T-helper 1 cell (primary cell): ENCODE data around the gene MAP3K6.
A peak's percentile ranks its signal among the peaks of the same experiment; 100 is the strongest.
"Not testable (repeated sequence)": the region's sequence is repeated elsewhere in the genome, so short reads cannot be mapped to it uniquely, and the experiment has no call there.

Experiments
- DNase-seq, 5 donors: peaks; one replicate each; pipeline ENCODE4 v3.0.0-alpha.2; 2012 to 2020
- total RNA-seq, 4 donors: gene quantifications; one replicate each; lab custom pipeline; 2026; lab: John Stamatoyannopoulos, UW

Gene MAP3K6, protein sequence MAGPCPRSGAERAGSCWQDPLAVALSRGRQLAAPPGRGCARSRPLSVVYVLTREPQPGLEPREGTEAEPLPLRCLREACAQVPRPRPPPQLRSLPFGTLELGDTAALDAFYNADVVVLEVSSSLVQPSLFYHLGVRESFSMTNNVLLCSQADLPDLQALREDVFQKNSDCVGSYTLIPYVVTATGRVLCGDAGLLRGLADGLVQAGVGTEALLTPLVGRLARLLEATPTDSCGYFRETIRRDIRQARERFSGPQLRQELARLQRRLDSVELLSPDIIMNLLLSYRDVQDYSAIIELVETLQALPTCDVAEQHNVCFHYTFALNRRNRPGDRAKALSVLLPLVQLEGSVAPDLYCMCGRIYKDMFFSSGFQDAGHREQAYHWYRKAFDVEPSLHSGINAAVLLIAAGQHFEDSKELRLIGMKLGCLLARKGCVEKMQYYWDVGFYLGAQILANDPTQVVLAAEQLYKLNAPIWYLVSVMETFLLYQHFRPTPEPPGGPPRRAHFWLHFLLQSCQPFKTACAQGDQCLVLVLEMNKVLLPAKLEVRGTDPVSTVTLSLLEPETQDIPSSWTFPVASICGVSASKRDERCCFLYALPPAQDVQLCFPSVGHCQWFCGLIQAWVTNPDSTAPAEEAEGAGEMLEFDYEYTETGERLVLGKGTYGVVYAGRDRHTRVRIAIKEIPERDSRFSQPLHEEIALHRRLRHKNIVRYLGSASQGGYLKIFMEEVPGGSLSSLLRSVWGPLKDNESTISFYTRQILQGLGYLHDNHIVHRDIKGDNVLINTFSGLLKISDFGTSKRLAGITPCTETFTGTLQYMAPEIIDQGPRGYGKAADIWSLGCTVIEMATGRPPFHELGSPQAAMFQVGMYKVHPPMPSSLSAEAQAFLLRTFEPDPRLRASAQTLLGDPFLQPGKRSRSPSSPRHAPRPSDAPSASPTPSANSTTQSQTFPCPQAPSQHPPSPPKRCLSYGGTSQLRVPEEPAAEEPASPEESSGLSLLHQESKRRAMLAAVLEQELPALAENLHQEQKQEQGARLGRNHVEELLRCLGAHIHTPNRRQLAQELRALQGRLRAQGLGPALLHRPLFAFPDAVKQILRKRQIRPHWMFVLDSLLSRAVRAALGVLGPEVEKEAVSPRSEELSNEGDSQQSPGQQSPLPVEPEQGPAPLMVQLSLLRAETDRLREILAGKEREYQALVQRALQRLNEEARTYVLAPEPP (N-terminal part only)
- total RNA-seq: 4.5 to 13.7 (median 7.1) reads per million in 4 donors

DNA sequence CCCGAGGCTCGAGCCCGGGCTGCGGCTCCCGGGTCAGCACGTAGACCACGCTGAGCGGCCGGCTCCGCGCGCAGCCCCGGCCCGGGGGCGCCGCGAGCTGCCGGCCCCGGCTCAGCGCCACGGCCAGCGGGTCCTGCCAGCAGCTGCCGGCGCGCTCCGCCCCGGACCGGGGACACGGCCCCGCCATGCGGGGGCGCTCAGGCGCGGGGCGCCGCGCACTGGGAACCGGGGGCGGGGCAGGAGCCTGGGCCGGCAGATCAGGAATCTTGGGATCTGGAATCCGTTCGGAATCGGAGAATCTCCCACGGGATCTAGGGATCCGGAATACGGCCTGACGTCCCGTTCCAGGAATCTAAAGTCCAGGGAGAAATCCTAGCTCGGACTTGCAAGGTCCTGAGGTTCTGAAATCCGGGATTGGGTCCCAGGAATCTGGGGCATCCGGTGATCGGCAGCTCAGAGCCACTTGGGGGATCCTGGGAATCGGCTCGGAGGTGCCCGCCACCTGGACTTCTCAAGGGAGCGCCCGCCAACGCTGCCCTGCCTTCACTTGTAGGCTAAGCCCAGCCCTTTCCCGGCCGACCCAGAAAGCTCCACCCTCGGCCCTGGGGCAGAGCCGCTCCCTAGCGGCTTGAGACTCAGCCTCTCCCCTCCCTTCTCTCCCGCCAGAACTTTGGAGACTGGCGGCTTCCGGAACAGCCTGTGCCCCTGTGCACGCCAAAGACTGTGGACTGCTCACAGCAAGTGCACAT lies at the start of gene MAP3K6:
TSS of gene MAP3K6 (minus strand) at position 551 of the 749 bp plus-strand sequence. CDS start at position 187, 364 bp downstream.
- peak in 2 of 5 donors; percentile 41 to 57 for DNase-seq

DNA sequence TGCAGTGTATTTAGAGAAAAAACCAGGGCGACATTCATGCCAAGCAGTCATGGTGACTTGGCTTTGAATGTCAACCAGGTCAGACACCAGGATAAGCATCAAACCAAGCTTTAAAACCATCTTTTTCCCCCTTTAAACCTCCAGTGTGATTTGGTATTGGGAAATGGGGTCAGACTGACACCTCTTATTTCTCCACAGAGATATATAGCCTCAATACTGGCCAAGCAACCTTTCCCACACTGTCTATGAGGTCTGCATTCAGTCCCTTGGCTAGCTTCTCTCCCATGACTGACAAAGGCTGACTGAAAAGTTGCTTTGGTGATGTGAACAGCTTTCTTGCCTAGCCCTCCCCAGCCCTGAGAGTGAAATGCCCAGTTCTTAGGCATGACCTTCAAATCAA lies 47.3 kb upstream of the MAP3K6 start:
- no peak for DNase-seq

DNA sequence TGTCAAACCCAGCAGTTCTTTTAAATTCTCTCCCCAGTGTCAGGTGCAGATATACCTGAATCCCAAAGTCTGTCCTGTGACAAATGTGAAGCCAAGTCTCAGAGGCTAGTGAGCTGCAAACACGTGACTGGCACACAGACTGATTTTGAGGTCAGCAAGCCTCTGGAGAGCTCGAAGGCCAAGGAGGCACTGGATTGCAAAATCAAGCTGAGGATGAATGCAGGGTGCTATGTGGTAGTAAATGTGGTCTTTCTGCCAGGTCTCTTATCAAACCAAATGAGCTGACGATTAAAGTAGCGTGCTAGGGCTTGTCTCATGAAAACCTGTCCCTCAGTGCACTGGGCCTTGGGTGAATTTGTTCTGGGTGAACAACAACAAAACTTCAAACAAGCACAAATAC lies 46.2 kb upstream of the MAP3K6 start:
- DNase-seq: no peak

DNA sequence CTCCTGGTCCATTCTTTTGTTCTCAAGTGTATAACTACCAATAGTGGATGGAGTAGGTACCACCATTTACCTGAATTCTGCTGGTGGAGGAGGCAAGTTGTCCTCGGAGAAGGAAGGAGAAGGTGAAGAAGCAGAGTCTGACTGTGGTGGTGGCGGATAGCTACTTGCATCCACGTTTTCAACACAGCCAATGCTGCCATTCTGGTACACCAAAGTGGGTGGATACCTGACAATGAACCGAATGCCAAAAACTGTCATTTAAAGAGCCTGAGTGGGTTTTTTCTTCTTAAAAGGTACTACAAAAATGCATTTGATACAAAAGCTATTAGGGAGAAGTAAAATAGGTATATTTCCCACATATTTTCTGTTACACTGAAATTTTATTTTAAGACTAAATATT lies 45.7 kb upstream of the MAP3K6 start:
- no peak for DNase-seq

DNA sequence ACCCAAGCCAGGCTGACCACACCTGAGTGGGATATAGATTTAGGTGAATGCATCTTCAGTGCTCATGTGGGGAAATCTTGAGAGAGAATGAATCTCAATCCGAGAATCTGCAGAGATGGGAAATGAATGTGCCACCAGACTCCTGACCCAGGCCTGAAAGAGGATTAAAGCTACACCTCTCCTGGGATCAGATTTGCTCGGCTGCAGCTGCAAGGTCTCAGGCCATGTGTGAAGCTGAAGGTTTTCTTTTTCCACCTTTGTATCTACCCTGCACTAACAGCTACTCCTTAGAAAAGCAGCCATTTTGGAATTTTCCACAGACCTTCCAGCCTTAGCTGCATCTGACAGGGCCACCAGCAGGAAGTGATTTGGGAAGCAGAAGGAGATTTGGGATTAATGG lies 43.9 kb upstream of the MAP3K6 start:
- no peak for DNase-seq

DNA sequence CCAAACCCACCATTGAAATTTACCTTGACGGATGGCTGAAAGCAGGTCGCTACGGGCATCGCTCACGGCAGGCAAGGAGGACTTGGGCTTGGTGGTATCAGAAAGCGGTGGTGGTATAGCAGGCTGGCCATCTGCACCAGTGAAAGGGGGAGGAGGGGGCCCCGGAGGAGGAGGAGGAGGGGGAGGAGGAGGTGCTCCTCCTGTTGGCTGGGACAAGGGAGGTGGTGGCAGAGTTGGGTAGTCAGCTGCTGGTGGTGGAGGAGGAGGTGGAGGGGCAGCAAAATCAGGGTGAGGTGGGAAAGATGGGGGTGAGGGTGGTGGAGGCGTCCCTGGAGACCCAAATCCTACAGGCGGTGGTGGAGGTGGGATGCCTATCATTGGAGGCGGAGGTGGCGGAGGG lies 42.9 kb upstream of the MAP3K6 start:
- DNase-seq: no peak

DNA sequence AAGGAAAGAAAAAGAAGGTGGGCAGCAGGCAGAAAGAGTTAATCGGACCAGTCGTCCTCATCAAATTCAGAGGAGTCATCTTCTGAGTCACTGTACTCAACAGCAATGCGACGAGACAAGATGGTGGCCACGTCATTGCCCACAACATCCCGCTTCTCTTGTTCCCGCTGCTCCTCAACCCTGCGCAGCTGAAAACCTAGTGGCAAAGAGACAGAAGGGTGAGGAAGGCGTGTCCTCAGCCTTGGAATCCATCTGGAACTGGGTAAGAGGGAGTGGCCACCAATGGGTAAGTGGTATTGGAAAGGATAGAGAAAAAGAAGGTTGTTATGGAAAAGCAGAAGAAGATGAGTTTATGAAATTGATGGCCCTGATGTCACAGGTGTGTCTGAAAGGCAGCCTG lies 41.4 kb upstream of the MAP3K6 start:
- DNase-seq: no peak

DNA sequence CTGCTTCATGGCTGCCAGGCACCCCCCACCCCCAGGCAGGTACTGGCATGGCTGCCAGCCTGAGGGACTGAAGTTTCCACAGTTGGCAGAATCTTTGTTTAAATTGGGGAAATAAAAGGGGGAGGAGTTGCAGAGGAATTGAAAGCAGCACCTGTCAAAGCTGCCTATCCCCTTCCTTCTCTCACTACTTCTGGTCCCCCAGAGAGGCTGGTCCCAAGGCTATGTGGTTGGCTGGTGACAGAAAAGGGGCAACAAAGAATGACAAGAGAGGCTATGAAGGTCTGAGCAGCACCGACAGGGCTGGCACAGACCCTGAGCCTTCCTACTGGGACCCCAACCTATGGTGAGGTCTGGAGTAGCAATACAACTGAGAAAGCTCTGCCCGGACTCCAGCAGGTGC lies 40.0 kb upstream of the MAP3K6 start:
- DNase-seq: not testable (repeated sequence)

DNA sequence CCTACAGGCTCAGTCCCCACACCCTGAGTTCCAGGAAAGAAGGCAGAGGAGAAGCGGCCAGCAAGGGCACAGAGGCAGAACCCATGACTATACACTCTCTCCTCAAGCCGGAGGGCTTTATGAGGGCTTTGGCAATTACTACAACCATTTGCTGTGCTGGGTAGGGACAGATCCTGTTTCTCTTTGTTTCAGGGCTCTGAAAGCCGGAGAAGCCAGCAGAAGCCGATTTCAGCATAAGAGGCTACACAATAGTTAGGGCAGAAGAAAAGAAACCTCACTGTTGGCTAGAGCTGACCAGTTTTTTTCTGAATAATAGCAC lies 39.6 kb upstream of the MAP3K6 start:
- no peak for DNase-seq

DNA sequence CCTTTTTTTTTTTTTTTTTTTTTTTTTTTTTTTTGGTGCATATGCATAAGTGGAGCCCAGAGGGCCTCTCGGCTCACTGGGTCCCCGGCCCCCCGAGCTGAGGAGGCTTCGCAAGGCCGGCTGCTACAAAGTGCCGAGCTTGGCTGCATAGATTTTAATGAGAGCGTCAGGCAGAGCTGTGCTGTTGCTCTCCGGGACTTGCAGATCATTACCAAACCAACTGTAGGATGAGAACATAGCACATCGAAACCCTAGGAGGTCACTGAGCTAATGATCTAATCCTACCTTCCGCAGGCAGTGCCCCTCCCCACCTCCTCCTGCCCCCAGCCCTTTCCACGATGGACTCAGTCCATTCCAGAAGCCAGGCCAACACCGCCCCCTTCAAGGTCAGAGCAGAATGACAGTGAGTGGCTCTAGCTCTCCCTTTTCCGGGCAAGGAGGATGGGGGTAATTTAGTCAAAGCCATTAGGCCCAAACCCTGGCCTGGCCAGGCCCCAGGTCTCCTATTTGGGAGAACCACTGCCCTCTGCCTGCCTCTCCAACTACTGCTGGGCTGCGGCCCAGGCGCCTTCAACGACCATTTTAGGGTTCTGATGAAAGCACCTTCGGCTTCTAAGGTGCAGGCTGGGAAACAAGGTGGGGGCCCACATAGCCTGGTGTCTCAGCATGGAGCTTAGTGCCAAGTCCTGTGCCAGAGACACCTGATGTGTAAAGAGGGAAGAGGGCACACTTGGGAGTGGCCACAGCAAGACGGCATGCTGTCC lies 39.0 kb upstream of the MAP3K6 start:
- DNase-seq: not testable (repeated sequence)

DNA sequence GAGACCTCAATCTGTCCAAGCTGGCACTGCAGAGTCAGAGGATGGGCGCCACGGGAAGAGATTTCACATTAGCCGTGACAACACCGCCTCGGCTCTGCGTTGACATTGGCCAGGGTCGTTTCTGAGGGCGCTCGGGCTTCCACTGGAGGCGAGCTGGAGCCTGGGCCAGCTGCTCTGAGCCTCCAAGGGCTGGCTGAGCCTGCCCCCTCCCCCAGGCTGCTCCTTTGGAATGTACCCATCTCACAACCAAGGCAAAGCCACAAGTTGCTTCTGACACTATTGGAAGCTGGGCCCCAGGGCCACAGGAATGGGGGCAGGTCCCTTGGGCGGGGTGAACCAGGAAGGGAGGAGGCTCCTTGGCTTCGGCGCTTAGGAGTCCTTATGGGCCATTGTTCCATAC lies 38.3 kb upstream of the MAP3K6 start:
- DNase-seq: no peak

DNA sequence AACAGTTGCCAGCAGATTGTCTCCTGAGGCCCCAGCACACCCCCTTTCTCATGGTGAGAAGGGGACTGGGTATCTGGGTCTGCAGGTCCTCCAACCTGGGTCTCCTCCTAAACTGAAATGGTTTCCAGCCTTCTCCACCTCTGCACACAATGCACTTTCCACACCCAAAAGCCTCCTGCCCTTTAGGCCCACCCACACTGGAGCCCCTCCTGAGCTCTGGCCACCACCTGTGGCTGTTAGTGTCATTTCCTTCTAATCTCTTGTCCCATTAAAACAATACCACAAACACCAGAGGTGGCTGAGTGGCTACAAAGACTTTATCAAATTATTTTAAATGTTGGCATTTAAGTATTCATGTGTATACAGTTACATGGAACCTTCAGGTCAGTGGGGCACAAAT lies 37.2 kb upstream of the MAP3K6 start:
- DNase-seq: no peak

DNA sequence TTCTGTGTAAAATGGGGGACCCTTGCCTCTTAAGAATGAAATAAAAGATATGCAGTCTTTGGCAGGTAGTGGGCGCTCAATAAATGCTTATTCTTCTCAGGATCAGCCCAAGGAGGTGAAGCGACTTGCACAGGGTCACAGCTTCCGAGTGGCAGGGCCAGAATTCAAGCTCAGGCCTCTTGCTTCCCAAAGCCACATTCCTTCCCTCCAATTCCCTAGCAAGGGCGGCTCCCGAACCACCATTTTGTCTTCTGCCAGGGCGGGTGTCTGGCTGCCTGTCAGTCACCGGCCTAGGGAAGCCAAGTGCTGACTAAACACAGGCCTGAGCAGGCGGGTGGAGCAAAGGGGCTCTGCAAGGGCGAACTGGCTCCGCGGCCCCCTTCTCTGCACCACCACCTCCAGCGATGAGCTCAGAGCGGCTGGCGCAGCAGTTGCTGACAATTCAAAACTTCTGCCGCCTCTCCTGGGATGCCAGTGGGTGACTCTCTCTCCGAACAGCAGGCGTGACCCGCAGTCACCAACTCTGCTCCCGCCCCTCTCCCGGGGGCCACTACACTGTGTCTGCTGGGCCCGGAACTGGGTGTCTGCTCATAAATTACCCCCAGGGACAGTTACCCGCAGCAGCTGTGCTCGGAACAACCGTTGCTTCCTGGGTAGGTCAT lies 36.4 kb upstream of the MAP3K6 start:
- DNase-seq: no peak

DNA sequence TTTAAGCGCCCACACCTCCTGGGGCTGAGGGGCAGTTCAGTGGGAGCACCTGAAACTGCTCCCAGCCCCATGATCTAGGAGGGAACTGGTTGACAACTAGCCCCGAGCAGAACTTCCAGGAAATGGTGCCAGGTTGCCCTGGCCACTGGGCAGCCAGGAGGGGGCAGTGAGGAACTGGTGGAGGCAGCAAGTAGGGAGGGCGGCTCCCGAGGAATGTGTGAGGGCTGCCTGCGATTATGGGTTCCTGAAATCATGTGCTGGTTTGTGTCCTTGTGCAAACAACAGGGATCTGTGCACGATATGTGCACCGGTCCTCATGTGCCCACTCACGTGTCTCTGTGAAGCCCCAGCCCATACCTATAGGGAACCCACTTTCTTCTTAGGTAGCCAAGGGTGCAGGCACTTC lies 35.6 kb upstream of the MAP3K6 start:
- DNase-seq: no peak

DNA sequence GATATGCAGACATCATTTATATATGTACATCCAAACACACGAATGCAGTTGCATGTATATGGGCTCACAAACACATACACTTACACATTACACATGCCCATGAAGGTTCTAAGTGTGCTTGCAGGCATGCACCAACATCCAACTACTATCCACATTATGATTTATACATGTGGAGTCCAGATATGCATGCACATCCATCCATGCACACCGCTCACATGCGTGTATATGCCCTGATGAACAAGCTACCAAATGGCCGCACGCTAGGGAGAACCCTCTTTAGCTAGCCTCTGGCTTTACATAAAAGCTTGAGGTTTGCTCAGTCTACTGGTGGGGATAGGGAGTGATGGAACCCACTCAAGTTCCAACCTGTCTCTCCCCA lies 34.2 kb upstream of the MAP3K6 start:
- DNase-seq: no peak

DNA sequence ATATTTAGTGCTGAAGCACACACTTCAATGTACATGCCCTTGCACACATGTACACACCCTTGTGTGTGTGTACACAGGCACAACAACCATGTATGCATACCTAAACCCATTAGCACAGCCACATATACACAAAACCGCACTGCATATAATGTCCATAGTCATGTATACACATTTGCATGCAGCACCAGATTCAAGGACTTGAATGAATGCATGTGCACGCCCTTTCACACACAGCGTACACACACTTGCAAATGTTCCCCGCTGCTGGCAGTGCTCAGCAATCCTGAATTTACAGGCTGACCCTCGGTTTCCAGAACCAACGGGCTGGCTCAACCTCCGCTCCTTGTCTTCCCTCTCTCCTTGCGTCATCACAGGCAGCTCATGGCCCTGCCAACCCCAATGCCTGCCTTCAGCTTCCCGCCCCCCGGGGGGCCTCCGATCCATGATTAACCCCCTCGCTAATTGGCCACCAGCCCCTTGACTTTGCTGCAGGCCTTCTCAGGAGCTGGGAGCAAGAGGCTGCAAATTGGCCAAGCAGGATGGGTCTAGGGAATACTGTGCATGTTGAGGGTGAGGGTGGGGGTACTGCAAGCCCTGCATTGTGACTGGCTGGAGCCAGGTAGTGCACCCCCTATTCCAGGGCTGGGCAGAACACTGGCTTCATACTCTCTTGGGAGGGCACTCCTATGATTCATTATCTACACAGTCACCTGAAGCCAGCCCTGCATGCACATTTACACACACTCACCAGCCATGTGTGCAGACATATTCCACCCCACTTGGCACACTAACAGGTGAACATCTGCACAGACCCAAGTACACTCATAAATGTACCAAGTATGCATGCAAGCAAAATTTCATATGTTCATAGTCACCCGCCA lies 33.6 kb upstream of the MAP3K6 start:
- DNase-seq: no peak

DNA sequence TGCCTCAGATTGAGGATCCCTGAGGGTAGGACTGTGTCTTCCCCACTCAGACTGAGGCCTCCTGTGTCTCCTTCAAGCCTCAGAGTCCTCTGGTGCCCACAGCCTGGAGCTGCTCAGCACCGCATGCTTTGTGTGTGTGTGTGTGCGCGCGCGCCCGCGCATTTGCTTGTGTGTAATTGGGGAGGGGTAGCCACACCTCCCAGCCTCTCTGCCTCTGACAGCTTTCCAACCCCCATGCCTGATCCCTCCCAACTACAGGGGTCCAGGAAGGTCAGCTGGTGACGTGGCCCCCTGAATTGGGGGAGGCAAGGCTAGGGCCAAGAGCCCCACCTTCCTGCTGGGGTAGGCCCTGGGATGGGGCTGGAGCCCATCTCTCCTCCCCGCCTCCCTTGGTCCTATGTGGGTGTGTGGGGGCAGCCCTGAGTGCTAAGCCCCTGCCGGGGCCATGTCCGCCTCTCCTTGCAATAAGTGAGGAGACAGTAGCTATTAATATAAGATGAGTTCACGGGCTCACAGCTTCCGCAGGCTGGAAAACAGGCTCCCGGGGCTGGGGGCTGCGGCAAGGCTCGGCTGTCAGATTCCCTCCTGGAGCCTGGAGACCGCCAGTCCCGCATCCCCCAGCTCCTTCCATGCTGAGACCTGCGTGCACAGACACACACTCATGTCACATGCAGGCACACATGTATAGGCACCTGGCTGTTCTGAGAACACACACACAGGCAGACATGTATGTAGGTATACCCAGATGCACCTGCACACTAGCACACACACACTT lies 32.7 kb upstream of the MAP3K6 start:
- no peak for DNase-seq

DNA sequence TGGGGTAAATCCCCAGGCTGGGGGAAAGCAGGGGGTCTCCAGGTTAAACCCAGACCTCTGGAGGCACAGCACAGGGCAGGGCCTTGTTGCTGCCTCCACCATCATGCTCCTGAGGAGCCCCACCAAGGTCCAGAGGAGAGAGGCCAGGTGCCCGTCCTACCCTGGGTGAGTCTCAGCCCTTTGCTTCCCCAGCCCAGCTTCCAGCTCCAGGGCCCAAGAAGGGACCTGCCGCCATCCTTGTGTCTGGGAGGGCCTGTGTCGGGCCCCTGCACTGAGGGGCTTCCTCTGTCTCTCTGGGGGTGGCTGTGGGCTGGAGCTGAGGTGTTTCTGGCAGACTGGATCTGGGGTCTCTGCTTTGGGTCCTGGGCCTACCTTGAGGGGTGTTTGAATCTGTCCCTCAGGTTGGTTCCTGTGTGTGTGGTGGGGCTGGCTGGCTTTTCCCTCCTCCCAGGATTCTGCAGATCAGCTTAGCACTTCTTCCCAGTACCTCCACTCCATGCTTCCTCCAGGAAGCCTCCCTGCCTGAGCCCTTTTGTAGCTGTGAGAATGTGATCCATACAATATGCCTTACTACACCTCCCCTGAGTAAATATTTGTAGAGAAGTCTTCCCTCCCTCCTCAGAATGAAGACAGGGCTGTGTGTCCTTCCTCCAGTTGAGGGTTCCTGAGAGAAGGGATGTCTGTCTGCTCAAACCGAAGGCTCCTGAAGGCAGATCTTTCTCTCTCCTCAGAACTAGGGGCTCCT lies 31.8 kb upstream of the MAP3K6 start:
- no peak for DNase-seq

DNA sequence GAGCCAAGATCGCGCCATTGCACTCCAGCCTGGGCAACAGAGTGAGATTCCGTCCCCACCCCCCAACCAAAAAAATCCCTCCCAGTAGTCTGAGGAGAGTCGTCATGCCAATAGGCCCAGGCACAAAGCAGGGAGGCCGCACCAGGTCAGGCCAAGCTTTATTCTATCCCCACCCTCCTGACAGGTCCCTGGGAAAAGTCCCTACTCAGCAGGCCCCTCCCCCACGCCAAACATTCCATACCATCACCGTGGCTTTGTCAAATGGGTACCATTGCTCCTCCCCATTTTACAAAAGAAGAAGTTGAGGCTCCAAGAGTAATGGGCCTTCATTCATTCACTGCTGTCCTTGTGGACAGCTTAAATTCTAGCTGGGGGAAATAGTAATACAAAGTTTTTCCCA lies 31.0 kb upstream of the MAP3K6 start:
- DNase-seq: no peak
